AG04450 (cell line): Measurements from ENCODE around the gene STIM2. TPM values are rescaled to one million over a fixed set of nuclear protein-coding genes. Genes with fewer than 3 reads are reported as not detected.
"Not testable (repeated sequence)": the region's sequence is repeated elsewhere in the genome, so short reads cannot be mapped to it uniquely, and the experiment has no call there.

ENCODE experiments used
- CTCF ChIA-PET: fragments of 300-600, 350-600 bp; formaldehyde crosslinking; extraction: SDS; loops from one replicate; lab custom pipeline; 2022; ENCODE audit warnings: antibody characterized with exemption, inconsistent platforms; lab: Charles Lee
- POLR2A ChIA-PET: fragments of 350-600 bp; formaldehyde crosslinking; extraction: SDS; loops from one replicate; lab custom pipeline; 2021; ENCODE audit warnings: antibody characterized with exemption, inconsistent platforms; lab: Yijun Ruan, JAX
- DNase-seq: peaks from one replicate; pipeline ENCODE4 v3.0.0-alpha.2; 2011; ENCODE audit warnings: low read depth, low spot score
- H3K27ac ChIP-seq: one replicate; pipeline ENCODE4 v1.5.1; 2012; ENCODE audit warnings: low read depth, low read length, control low read depth
- H3K27me3 ChIP-seq: one replicate; pipeline ENCODE4 v1.6.0; 2012; ENCODE audit warnings: low read length; ENCODE audit not compliant: control insufficient read depth, insufficient read depth
- H3K4me3 ChIP-seq: 2 replicates; pipeline ENCODE4 v1.5.1; 2011; ENCODE audit warnings: mild to moderate bottlenecking, low read depth, low read length, control low read depth
- H3K9me3 ChIP-seq: 2 replicates; pipeline ENCODE4 v1.5.1; 2012; ENCODE audit warnings: low read length; ENCODE audit not compliant: control insufficient read depth, insufficient read depth
- polyA plus RNA-seq: library from polyadenylated mRNA; depleted of rRNA; stranded (reverse); fragments of >200 nt; gene quantifications from 2 replicates; pipeline ENCODE4 v1.2.3, GENCODE V29; 2011
- TF ChIP-seq, protein P1 (sequence below): IDR thresholded peaks from 2 replicates; pipeline ENCODE4 v1.5.1; 2011; ENCODE audit warnings: low read depth, low read length, control low read depth, inconsistent platforms

The STIM2 gene
- polyA plus RNA-seq, 1 experiment: 26.8 TPM

DNA sequence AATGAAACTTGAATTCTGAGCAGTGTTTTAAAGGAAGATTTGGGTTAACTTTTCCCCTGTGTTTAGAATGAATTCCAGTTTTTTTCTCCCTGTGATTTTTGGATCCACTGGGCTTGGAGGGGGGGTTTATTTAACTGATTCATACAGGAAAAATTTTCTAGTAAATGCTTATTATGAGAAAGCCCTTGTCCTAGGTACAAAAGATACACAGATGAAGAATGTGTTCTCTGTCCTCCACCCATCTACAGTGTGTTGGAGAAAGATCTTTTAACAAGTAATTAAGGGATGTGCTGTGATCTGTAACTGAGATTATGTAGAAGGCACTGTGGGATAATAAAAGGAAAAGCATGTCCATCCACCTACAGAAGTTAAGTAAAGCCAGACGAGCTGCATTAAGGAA, 103.9 kb downstream of the STIM2 start:
- DNase-seq: no peak
- TF ChIP-seq, protein P1, sequence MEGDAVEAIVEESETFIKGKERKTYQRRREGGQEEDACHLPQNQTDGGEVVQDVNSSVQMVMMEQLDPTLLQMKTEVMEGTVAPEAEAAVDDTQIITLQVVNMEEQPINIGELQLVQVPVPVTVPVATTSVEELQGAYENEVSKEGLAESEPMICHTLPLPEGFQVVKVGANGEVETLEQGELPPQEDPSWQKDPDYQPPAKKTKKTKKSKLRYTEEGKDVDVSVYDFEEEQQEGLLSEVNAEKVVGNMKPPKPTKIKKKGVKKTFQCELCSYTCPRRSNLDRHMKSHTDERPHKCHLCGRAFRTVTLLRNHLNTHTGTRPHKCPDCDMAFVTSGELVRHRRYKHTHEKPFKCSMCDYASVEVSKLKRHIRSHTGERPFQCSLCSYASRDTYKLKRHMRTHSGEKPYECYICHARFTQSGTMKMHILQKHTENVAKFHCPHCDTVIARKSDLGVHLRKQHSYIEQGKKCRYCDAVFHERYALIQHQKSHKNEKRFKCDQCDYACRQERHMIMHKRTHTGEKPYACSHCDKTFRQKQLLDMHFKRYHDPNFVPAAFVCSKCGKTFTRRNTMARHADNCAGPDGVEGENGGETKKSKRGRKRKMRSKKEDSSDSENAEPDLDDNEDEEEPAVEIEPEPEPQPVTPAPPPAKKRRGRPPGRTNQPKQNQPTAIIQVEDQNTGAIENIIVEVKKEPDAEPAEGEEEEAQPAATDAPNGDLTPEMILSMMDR: no peak
- ChIA-PET POLR2A (no interaction called here), CTCF (interaction anchor here (0.7 kb wide), 1 partner anchor 17 kb away, joined by 3 read pairs; no protein-coding TSS in a partner anchor)
- Histone ChIP-seq H3K4me3 (no peak overlapping the region), H3K9me3 (no peaks in the 10 kb centered on the region), H3K27me3 (no peaks in the 10 kb centered on the region), H3K27ac (no peak overlapping the region)

DNA sequence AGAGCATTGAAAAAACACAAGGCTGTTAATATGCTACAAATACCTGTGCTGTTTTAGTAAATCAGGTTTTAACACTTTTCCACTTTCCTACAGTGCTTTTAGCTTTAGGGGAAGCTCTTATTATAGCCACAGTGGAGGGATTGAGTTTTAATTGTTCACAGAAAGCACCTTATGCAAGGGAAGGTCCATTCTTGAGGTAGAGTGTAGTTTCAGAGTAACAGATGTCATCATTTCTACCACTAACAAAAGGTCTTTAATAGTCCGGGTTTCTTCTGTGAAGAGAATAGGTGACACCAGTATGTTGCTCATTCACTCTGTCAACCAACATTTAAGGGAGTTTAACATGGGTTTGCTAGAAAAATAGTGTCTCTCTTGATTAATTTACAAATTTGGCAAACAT, 104.4 kb downstream of the STIM2 start:
- Histone ChIP-seq H3K4me3 (no peak overlapping the region), H3K27me3 (no peaks in the 10 kb centered on the region), H3K27ac (no peak overlapping the region), H3K9me3 (no peaks in the 10 kb centered on the region)
- TF ChIP-seq, protein P1: no peak
- no peak for DNase-seq
- ChIA-PET CTCF (interaction anchor here (0.7 kb wide), 1 partner anchor 16 kb away, joined by 3 read pairs; no protein-coding TSS in a partner anchor), POLR2A (no interaction called here)

- DNase-seq, POLR2A ChIA-PET, H3K27me3 ChIP-seq, H3K9me3 ChIP-seq, H3K4me3 ChIP-seq, CTCF ChIA-PET, H3K27ac ChIP-seq: not testable (repeated sequence)
These were observed 115.0 kb downstream of the STIM2 start for GRCh38 chr4:26975464-26976181.

- H3K27me3 ChIP-seq: no peaks in the 10 kb centered on the region
- H3K27ac ChIP-seq: no peak overlapping the region
- ChIA-PET CTCF (interaction anchor here (1.4 kb wide), 1 partner anchor 32 kb away, joined by 3 read pairs; no protein-coding TSS in a partner anchor), POLR2A (no interaction called here)
- TF ChIP-seq, protein P1: no peak
- DNase-seq: no peak
- no peak overlapping the region for H3K4me3 ChIP-seq
- H3K9me3 ChIP-seq: no peaks in the 10 kb centered on the region; the same call in 1 of the 2 replicates
These were observed 117.9 kb downstream of the STIM2 start for GRCh38 chr4:26978387-26979053.

DNA sequence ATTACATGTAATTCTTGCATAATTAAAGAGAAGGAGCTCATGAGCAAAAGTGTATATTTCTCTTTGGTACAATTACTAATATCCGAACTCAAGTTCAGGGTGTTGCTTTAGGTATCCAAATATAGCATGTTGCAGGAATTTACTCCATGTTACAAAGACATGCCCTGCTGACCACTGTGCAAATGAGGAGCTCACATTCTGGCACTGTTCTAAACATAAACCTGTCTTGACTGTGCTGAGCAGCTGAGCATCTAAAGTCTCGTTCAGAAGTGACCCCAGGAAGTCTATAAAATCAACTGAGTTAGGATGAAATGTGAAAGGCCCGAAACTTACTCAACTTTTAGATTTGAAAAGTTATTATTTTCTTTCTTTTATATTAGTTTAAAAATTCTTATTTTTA, 124.3 kb downstream of the STIM2 start:
- CTCF ChIA-PET: no interaction called here
- TF ChIP-seq, protein P1: no peak
- Histone ChIP-seq H3K4me3 (no peak overlapping the region), H3K9me3 (no peaks in the 10 kb centered on the region), H3K27me3 (no peaks in the 10 kb centered on the region), H3K27ac (no peak overlapping the region)
- POLR2A ChIA-PET: no interaction called here
- no peak for DNase-seq
